HL-60/S4 treated with retinoic acid at 250 ng/mL for 4 days and 3 days (cell line): Measurements from ENCODE around the gene PTPRN2.
"Not testable (repeated sequence)": the region's sequence is repeated elsewhere in the genome, so short reads cannot be mapped to it uniquely, and the experiment has no call there.

ENCODE experiments used
- in situ Hi-C: fragments of 300-500 bp; cut with MboI; formaldehyde crosslinking; loops from 2 replicates; pipeline ENCODE4 v1.7.0; 2022; ENCODE audit warnings: low sequenced_read_pairs

The PTPRN2 gene

GRCh38 chr7:158536871-158537515, 50.6 kb downstream of the PTPRN2 start:
- in situ Hi-C loops: no loop called here

GRCh38 chr7:158535079-158535478, 52.5 kb downstream of the PTPRN2 start:
- in situ Hi-C loops: no loop called here

- in situ Hi-C loops: no loop called here
These were observed 53.0 kb downstream of the PTPRN2 start for GRCh38 chr7:158534598-158534997.

GRCh38 chr7:158534134-158534515, 53.5 kb downstream of the PTPRN2 start:
- in situ Hi-C loops: not testable (repeated sequence)

DNA sequence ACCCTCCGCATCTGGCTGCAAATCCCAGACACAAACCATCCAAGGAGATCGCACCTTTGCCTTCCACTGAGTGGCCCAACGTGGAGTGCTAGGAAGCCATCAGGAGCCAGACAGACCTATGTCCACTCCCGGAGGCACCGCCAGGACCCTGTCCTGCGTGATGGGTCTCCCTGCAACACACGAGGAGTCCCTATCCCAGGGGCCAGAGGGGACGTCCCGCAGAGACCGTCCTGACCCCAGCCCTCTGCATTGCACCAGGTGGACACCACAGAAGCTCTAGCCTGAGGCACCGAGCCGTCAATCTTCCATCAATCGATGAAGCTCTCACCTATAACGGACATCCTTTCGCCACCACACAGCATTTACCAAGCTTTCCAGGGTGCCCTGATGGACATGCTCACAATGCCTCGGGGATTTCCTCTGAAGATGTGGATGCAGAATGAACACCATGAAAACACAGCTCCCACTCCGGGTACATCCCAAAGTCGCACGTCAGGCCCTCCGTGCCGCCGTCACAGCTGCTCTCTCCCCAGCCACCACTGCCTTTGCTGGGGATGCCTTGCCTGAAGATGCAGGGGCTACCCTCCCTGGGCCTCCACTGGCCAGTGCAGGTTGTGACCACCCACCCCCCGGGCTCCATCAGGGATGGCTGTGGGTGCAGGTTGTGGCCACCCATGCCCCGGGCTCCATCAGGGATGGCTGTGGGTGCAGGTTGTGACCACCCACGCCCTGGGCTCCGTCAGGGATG, 54.1 kb downstream of the PTPRN2 start:
- in situ Hi-C loops: no loop called here

DNA sequence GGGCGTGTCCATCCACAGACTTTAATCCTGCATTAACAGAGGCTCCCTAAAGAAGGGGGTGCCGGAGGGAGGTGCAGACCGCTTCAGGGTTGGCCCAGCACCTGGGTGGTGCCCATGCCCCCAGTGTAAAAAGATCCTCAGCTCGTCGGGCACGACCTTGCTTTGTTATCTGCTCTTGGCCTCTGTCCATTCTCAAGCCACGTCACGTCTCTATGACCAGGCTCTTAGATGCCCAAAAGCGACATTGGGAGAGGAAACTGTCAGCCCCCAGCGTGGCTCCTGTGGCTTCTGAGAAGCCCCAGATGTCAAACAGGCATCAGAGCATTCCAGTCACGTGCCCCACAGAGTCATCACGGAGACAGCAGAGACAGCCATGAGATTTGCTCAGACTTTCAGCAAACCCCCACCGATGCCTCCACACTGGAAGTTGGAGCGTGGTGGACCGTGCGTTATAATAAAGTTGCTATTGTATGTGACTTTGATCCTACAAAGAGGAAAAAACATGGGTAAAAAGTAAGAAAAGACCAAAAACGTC, 55.5 kb downstream of the PTPRN2 start:
- in situ Hi-C loops: no loop called here

- in situ Hi-C loops: no loop called here
These were observed 56.0 kb downstream of the PTPRN2 start for GRCh38 chr7:158531661-158532060.

DNA sequence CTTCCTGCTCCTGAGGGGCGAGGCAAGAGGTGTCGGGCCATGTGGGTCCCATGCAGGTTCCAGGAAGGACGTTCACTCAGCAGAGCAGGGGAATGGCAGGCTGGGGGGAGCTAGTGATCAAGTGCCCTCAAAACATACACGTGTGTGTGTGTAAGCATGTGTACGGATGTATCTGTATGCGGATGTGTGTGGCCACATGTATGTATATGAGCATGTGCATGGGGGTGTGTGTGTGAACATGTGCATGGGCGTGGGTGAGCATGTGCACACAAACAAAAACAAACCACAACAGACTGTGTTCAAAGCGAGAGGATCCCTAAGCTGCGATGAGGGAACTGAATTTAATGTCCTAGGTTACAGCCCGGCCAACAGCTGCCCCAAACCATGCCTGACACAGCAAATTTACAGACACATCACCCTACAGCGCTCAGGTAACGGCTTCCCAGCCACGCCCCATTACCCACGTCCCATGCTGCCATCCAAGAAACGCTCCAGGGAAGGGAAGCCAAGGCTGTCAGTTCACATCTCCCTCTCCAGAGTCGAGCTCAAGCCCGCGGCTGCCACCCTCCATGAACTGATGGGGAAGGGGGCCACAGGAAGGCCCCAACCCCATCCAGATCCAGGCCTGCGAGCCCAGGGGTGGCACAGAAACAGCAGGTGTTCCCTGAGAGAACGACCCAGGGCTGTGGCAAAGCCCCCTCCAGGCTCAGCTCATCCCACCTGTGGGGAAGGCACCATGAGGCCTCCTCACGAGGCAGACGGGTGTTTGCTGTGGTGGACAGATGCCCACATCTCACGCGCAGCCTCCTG, 56.6 kb downstream of the PTPRN2 start:
- in situ Hi-C loops: no loop called here

GRCh38 chr7:158529181-158530096, 58.2 kb downstream of the PTPRN2 start:
- in situ Hi-C loops: no loop called here

DNA sequence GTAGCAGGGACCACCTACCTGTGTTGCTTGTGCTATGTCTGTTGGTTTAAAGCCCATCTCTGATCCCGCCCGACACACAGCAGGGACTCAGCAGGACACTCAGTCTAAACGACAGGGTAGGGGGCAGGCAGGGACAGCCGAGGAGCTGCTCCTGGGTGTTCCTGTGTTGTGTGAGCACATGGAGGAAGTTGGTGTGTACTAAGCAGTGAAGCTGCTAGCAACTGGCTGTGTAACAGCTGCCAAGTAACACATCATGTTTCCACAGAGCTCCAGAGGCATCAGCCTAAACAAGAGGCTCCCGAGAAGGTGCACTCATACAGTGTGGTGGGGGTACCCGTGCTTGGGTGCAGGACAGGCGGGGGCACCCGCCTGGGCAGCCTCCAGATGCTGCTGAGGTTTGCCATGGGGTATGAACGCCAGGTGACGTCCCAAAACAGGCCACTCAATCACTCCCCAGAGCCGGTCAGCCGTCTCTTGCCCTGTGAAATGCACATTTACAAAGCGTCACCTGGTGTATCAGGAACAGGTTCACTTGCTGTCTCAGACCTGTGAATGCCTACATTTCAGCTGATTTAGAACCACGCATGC, 59.6 kb downstream of the PTPRN2 start:
- in situ Hi-C loops: no loop called here

- in situ Hi-C loops: no loop called here
These were observed 60.1 kb downstream of the PTPRN2 start for GRCh38 chr7:158527495-158527894.

DNA sequence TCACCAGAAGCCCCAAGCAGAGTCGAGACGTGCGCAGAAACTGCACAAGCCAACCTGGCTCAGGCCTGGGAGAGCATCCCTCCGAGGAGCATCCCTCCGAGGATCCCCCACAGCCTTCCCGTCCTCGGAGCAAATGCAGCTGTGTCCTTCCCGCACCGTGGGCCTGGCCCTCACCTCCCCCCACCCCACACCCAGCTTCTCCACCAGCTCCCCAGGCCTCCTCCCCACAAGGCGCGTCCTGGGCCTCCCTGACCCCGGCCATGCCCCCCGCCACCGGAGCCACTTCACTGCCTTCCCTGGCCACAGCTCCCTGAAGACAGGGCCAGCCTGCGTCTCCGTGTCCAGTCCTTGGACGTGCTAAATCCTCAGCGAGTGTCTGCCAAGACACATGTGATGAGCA, 60.6 kb downstream of the PTPRN2 start:
- in situ Hi-C loops: no loop called here

- in situ Hi-C loops: no loop called here
These were observed 61.1 kb downstream of the PTPRN2 start for GRCh38 chr7:158526531-158526930.

- in situ Hi-C loops: no loop called here
These were observed 61.8 kb downstream of the PTPRN2 start for GRCh38 chr7:158525648-158526484.

DNA sequence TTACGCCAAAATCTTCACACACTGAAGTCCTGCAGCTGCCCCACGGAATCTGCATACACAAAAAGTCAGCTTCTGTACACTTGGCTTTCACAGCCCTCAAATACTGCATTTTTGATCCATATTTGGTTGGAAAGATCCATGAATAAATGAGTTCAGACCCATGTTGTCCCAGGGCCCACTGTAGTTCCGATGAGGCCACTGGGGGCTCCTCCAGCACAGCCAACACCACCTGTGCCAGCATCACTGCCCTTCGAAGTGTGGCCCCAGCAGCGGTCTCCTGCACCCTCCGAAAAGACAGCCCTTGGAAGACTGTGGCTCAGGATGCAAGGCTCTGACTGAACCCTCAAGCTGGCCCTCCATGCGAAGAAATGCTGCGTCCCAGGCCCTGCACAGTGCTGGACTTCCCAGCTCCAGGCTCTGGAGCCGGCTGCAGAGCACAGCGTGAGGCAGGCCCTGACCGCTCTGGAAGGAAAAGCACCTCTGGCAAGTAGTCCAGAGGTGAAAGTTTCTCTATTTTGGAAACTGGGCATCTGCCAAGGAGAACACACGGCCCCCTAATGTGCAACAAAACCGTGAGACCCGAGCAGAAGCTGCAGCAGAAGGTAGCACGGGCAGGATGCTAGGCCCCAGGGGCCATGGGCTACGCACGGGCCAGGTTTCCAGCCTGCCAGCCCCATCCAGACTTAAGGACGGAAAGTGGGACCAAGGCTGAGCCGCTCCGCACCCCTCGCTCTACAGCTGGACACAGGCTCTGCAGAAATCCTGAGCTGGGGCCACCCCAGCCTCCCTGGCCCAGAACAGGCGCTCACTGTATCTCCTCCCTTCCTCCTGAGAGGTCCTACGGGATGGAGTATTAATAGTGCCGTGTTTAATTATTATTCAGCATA, 62.6 kb downstream of the PTPRN2 start:
- in situ Hi-C loops: no loop called here

- in situ Hi-C loops: not testable (repeated sequence)
These were observed 63.3 kb downstream of the PTPRN2 start for GRCh38 chr7:158524286-158524685.

GRCh38 chr7:158523877-158524276, 63.7 kb downstream of the PTPRN2 start:
- in situ Hi-C loops: not testable (repeated sequence)

- in situ Hi-C loops: not testable (repeated sequence)
These were observed 64.3 kb downstream of the PTPRN2 start for GRCh38 chr7:158523165-158523856.
